ENCODE results near the gene MZF1.

DNA sequence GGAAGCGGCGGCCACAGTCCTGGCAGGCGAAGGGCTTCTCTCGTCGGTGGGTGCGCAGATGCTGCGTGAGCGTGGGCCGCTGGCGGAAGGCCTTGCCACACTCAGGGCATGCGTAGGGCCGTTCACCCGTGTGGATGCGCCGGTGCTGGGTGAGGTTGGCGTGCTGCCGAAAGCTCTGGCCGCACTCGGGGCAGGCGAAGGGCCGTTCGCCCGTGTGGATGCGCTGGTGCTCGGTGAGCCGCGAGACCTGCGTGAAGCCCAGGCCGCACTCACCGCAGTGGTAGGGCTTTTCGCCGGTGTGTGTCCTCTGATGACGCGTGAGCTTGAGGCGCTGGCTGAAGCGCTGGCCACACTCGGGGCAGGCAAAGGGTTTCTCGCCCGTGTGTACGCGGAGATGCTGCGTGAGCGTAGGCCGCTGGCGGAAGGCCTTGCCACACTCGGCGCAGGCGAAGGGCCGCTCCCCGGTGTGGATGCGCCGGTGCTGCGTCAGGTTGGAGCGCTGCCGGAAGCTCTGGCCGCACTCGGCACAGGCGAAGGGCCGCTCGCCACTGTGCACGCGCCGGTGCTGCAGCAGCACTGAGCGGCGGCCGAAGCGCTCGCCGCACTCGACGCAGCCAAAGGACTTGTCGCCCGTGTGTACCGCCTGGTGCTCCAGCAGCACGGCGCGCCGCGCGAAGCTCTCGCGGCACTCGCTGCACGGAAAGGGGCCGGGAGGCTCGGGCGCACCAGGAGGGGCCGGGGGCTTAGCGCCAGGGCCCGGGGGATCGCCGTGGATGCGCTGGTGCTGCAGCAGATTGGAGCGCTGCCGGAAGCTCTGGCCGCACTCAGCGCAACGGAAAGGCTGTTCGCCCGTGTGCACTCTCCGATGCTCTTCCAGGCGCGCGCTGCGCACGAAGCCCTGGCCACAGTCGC lies 10.8 kb downstream of the MZF1 start:
- TF ChIP-seq, protein P1, sequence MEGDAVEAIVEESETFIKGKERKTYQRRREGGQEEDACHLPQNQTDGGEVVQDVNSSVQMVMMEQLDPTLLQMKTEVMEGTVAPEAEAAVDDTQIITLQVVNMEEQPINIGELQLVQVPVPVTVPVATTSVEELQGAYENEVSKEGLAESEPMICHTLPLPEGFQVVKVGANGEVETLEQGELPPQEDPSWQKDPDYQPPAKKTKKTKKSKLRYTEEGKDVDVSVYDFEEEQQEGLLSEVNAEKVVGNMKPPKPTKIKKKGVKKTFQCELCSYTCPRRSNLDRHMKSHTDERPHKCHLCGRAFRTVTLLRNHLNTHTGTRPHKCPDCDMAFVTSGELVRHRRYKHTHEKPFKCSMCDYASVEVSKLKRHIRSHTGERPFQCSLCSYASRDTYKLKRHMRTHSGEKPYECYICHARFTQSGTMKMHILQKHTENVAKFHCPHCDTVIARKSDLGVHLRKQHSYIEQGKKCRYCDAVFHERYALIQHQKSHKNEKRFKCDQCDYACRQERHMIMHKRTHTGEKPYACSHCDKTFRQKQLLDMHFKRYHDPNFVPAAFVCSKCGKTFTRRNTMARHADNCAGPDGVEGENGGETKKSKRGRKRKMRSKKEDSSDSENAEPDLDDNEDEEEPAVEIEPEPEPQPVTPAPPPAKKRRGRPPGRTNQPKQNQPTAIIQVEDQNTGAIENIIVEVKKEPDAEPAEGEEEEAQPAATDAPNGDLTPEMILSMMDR (IDR thresholded peaks at IDR 0.05), result no peak
- TF ChIP-seq, protein P2, sequence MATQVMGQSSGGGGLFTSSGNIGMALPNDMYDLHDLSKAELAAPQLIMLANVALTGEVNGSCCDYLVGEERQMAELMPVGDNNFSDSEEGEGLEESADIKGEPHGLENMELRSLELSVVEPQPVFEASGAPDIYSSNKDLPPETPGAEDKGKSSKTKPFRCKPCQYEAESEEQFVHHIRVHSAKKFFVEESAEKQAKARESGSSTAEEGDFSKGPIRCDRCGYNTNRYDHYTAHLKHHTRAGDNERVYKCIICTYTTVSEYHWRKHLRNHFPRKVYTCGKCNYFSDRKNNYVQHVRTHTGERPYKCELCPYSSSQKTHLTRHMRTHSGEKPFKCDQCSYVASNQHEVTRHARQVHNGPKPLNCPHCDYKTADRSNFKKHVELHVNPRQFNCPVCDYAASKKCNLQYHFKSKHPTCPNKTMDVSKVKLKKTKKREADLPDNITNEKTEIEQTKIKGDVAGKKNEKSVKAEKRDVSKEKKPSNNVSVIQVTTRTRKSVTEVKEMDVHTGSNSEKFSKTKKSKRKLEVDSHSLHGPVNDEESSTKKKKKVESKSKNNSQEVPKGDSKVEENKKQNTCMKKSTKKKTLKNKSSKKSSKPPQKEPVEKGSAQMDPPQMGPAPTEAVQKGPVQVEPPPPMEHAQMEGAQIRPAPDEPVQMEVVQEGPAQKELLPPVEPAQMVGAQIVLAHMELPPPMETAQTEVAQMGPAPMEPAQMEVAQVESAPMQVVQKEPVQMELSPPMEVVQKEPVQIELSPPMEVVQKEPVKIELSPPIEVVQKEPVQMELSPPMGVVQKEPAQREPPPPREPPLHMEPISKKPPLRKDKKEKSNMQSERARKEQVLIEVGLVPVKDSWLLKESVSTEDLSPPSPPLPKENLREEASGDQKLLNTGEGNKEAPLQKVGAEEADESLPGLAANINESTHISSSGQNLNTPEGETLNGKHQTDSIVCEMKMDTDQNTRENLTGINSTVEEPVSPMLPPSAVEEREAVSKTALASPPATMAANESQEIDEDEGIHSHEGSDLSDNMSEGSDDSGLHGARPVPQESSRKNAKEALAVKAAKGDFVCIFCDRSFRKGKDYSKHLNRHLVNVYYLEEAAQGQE (IDR thresholded peaks at IDR 0.05; ENCODE audit: insufficient read depth in 1 of 2, low read depth in 2 of 2, low read length in 1 of 2), result peak in 1 of 2 experiments; percentile 61; a peak in 1 of 4 replicates
- TF ChIP-seq POLR2AphosphoS5 (IDR thresholded peaks at IDR 0.05; ENCODE audit: low read depth, low read length) (no peak), SIN3A (IDR thresholded peaks at IDR 0.05; ENCODE audit: borderline replicate concordance, insufficient read depth, low read depth, low read length) (0 out of 2 replicates have a peak, but pooled peaks have one; percentile 66), TCF7L2 (IDR thresholded peaks at IDR 0.05; ENCODE audit: low read depth, low read length) (no peak)

Measured in Panc1 (cell line).